Lung microvascular endothelial cell (primary cell): ENCODE data around the gene ARHGAP35. TPM values are rescaled to one million over a fixed set of nuclear protein-coding genes. Genes with fewer than 3 reads are reported as not detected.
"Not testable (repeated sequence)": the region's sequence is repeated elsewhere in the genome, so short reads cannot be mapped to it uniquely, and the experiment has no call there.

Source experiments
- DNase-seq, 2 donors: peaks; one replicate each; pipeline versions ENCODE4 v3.0.0 to v3.0.0-alpha.2; 2010; ENCODE audit warnings: low read depth in 2 of 2
- total RNA-seq: library from RNA; depleted of rRNA; stranded (reverse); fragments of >200 nt; gene quantifications from 2 replicates; pipeline ENCODE4 v1.2.1, GENCODE V29; 2014

Gene ARHGAP35
- total RNA-seq, 1 donor from 2014 or later = 16.5 TPM

DNA sequence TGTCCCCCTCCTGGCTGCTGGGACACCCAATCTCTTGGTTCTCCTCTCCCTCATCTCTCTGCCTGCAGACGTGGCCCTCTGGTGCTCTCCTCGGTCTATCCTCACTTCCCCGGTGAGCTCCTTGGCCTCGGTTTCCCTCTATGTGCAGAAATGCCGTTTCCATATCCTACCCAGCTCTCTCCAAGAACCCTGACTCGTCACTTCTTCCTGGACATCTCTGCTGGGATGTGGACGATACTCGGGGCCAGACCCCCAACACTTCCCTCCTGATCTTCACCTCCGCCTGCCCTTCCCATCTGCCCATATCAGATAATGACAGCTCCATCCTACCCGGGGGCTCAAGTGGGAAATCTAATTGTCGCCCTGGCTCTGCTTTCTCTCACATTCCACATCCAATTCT is 18.0 kb upstream of the ARHGAP35 start:
- no peak for DNase-seq

DNA sequence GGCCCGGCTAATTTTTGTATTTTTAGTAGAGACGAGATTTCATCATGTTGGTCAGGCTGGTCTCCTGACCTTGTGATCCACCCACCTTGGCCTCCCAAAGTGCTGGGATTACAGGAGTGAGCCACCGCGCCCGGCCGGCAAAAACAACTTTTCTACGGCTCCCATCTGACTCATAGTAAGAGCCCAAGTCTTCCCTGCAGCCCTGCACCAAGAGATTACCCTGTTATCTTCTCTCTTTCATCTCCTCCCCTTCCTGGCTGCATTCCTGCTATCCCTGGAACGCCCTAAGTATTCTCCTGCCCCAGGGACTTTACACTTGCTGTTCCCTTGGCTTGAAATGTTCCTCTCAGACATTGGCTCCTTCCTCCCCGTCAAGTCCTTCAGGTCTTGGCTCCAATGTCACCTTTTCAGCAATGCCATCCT is 16.7 kb upstream of the ARHGAP35 start:
- DNase-seq = no peak

DNA sequence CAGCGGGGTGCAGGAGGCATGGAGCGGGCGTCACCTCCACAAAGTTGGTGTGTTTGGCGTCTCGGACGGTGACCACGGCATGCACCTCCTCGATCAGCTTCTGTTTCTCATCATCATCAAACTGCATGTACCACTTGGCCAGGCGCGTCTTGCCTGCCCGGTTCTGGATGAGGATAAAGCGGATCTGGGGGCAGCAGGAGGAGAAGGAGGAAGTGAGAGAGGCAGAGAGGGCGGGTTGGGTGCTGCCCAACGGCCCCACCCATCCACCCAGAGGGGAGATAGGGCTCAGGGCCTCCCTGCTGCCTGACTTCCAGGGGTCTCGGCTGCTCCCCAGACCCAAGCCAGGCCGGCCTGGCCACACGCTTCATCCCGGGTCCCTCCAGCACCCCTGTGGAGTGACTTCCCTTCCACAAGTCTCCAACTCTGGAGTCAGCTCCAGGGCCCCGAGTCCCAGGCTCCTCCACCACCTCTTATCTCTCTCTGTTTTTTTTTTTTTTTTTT is 14.8 kb upstream of the ARHGAP35 start:
- no peak for DNase-seq

DNA sequence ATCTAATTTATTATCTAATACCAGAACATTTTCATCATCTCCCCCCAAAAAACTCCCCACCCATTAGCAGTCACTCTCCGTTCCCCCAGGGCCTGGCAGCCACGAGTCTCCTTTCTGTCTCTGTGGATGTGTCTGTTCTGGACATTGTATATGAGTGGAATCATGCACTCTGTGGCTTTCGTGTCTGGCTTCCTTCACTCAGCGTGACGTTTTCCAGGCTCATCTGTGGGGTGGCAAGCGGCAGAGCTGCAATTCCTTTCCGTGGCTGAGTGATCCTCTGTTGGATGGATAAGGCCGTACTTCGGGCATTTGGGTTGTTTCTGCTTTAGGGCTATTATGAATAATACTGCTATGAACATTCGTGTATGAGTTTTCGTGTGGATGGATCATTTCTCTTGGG is 13.3 kb upstream of the ARHGAP35 start:
- DNase-seq = no peak

DNA sequence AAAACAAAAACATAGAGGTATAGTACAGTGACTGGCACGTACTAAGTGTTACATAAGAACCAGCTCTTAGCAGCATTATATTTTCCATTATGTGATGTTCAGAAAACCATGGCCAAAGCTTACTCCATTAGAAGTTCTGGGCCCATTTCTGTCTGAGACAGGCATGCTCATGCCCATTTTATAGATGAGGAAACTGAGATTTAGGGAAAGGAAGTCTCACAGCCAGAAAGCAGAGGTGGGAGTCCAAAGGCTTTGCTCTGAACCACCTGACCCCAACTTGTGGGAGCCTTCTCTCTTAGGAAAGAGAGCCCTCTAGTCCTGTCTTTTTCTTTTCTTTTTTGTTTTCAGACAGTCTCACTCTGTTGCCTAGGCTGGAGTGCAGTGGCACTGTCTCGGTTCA is 12.4 kb upstream of the ARHGAP35 start:
- DNase-seq = no peak

DNA sequence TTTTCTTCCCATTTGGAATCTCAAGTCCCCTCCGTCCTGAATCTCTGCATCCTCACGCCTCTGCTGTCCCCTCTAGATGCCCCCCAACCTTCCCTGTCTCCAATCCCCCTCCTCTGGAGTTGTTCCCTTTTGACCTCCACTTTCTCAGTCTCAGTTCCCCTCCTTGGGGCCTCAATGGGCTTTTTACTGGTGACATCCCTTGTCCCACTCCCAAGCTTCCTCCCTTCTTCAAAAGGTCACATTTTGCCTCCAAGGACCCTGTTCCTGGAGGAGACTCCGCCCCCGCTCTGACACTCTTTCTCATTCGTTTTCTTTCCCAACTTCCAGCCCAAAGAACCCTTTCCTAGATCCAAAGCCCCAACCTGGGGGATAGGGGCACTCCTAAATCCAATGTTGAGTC is 11.2 kb upstream of the ARHGAP35 start:
- DNase-seq = no peak

DNA sequence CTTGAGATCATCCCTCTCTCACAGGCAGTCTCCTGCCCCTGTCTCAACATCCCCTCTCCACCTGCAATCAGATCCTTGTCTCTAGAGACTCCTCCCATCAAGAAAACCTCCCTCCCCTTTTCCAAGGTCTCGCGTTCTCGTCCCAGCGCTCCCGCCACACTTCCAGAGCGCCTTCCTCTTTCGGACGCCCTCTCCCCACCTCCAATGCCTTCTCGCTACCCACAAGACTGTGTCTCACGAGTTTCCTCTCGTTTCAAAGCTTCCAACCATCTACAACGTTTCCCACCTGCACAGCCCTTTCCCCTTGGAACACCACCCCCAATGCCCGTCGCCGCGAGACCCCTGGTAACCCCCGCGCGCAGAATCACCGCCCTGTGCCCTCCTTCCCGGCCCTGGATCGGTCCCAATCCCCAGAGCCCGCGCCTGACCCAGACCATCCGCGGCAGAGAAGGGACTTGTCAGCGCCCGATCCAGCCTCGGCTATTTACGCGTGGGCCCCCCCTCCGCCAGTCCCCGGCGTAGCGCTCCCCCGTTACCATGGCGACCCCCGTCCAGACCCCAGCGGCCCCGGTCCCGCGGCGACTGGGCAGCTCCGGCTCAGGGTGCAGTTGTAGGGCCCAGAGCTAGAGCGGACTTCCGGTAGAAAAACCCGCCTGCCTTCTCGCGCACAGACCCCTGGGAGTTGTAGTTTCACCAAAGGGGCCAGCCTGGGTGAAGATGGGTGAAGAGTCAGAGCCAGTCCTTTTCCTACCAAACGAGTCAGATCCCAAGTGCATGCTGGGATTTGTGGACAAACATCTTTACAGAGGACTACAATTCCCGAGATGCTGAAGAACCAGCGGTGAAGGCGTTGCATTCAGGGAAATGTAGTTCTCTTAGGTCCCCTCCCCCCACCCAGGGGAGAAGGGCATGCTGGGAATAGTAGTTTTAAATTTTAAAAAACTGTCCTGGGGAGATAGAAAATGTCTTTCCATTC is 10.3 kb upstream of the ARHGAP35 start, which contains the start of gene AP2S1:
Gene AP2S1, minus strand, starts transcription at position 619 of the 976 bp plus-strand sequence. Its CDS starts 80 bp downstream, at position 539.
- peak; percentile 99 for DNase-seq

- DNase-seq = no peak
These were observed 8.0 kb upstream of the ARHGAP35 start for GRCh38 chr19:46852830-46853229.

DNA sequence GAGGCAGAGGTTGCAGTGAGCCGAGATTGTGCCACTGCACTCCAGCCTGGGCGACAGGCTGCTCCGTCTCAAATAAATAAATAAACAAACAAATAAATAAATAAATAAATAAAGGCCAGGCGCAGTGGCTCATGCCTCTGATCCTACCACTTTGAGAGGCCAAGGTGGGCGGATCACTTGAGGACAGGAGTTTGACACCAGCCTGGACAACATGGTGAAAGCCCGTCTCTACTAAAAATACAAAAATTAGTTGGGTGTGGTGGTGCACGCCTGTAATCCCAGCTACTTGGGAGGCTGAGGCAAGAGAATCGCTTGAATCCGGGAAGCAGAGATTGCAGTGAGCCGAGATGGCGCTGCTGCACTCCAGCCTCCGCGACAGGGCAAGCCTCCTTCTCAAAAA is 6.1 kb upstream of the ARHGAP35 start:
- DNase-seq = not testable (repeated sequence)

DNA sequence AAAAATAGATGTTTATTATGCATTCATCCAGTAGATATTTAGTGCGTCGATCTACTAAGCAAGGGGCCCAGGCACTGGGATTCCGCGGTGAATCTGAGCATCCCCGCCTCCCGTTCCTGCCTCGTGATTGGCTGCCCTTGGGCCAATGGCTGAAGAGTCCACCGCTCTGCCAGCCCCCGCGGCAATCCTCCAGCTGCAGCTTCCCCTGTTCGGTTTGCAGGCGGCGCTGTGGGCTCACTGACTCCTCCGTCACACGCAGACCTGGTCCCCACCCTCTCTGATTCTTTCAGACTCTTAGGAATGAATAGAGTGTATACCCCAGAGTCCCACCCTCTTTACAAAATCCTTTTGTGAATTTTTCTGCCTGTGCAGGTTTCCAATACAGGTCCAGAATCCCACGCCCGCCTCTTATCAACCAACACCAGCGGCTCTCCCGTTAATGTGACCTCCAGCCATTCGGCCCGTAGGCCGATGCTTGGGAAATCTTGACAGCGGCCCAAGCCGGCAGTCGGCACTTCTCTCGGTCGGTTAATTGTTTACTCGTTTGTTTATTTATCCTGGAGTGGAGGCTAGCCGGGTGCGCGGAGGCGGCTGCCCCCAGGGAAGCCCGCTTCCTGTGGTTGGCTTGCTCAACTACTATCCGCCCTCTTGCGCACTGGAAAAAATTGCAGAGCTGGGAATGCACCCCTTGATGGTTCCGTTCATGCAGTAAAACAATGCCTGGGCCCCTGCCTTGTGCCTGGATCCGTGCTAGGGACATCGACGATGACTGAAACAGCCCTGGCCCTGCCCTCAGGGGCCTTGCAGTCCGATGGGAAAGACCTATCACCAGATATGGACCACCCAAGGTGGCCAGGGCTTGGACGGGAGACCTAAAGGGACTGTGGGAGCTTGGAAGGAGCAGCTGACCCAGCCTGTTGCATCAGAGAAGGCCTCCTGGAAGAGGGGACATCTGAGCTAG is 4.5 kb upstream of the ARHGAP35 start:
- peak; percentile 96 to 97 for DNase-seq

- no peak for DNase-seq
These were observed 1.1 kb upstream of the ARHGAP35 start for GRCh38 chr19:46859637-46860124.

GRCh38 chr19:46860125-46860845 is 512 bp upstream of the ARHGAP35 start:
- DNase-seq = peak; percentile 99

DNA sequence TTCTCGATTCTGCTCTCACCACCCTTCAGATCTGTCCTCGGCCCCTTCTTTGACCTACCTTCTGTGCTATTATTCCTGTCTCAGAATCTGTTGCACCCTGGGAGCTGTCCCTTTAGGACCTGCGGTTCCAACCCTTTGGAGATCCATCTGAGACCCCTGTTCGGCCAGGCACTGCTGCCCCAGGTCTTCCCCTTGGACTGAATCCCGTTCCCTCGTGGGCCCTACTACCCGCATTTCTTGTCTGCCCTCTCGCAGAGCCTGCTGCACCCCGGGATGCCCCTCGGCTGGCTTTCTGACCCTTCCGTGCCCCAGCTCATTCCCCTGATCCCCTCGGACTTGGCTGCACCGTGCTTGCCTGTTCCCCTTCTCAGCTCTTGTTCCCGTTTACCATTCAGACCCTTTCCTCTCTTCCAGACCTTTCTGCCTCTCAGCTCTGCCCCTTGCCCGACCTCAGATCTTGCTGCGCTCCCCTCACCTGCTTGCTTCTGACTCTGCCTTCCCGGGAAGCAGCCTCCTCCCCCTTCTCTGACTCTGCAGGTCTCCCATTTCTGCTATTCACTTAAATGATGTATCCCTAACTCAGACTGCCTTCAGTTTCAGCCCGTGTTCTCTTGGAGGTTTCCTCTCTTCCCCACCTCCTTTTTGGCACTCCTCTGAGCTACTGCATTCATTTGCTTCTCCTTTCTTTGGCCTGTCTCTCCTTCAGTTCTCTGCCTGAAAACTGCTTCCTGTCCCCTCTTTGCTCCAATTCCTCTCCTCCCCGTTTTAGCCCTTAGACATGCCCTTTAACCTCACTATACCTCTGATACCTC is 1.1 kb downstream of the ARHGAP35 start:
- DNase-seq = peak; percentile 18 to 38

- peak in 1 of 2 donors; percentile 36 for DNase-seq
These were observed 1.7 kb downstream of the ARHGAP35 start for GRCh38 chr19:46862503-46862834.

GRCh38 chr19:46862974-46863632 is 2.3 kb downstream of the ARHGAP35 start:
- no peak for DNase-seq

GRCh38 chr19:46863818-46864629 is 3.2 kb downstream of the ARHGAP35 start:
- DNase-seq = peak; percentile 11 to 20

- peak in 1 of 2 donors; percentile 54 for DNase-seq
These were observed 5.8 kb downstream of the ARHGAP35 start for GRCh38 chr19:46866407-46867136.

GRCh38 chr19:46867170-46867569 is 6.4 kb downstream of the ARHGAP35 start:
- peak in 1 of 2 donors; percentile 12 for DNase-seq
